Measurements from ENCODE around the gene MYH10.
"Not testable (repeated sequence)": the region's sequence is repeated elsewhere in the genome, so short reads cannot be mapped to it uniquely, and the experiment has no call there.

MYH10 gene

DNA sequence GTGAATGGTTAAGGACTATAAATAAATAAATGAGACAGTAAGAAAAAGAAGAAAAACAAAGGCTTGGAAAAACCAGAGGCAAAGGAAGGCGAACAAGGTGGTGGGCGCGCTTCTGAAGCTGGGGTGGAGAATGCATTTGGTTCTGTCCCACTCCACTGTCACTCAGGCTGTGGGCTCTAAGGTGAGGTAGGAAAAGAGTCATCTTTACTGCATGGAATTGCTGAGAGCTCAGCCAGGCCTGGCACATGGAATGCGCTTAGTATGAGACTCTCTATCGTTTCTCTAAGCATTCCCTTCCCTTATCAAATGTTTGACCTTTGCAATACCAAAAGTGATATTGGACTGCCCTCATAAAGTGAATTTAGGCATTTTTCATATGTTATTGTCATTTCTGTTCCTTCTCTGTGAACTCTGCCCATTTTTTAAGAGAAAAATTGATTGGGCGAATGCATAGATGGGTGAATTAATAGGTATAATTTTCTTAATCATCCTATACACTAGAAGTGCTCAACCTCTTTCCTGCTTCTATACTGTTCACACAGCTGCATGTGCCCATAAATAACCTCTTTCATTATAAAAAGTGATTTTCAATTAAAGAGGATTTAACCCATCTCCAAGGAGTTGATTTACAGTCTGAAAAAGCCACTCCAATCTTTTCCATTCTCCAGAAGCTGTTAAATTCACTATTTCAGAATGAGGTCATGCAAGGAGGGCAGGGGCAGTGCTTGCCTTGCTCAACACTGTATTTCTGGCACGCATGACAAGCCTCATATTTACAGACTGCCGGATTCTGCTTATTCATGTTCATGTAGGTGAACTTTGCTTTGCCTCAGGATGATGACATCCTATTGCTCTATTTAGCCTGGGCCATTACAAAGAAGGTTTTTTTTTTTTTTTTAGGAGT is 87.7 kb downstream of the MYH10 start:
- DNase-seq, result no peak

DNA sequence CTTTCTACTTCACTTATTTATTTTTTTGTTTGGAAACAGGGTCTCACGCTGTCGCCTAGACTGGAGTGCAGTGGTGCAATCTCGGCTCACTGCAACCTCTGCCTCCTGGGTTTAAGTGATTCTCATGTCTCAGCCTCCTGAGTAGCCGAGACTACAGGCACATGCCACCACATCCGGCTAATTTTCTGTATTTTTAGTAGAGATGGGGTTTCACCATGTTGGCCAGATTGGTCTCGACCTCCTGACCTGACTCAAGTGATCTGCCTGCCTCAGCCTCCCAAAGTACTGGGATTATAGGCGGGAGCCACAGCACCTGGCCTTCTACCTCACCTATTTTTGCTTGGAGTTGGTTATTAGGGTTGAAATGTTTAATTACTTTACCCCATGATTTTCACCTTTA is 90.5 kb downstream of the MYH10 start:
- not testable (repeated sequence) for DNase-seq

DNA sequence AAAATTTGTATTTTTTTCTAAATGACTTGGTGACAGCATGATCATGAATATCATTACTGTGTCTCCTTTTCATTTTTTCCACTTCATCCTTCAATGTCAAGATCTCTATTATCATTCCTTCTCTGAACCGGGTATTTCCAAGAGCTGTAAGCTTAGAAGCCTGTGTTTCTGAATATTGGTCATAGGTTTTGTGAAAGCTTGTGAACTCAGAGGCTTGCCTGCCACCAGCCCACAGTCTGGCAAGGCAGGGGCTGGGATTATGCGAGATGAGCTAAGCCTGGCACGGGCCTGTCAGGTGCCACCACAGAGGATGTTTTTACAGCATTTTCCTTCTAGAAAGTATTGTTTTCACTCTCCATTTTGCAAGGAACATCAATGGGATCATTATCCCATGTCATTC is 92.8 kb downstream of the MYH10 start:
- DNase-seq, result no peak

DNA sequence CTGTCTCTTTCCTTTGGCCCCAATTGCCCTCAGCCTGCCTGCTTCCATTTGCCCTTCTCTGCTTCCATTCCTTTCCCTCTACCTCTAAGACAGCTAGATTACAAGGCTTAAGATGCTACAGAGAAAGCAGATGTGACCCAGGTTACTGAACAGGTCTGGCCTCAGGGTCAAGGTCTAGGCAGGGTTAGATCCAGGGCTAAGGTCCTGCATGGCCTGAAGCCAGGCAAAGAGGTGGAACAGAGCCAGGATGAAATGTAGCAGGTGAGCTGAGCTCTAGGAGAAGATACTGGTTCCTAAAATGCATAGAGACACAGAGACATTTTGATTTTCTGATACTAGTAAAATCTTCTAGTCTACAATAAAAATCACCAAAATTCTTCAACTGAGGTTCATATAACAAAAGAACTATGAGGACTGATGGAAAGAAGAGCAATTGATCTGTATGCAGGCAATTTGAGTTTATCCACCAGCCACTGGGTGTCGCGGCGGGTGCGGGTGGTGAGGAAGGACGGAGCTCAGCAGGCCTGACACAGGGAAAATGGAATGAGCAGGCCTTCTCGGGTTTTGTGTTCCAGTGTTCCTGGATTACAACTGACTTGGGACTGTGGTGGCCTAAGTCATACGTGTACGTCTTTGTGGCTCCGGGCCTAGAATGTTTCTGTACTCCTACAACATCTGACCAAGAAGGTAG is 95.9 kb downstream of the MYH10 start:
- no peak for DNase-seq

DNA sequence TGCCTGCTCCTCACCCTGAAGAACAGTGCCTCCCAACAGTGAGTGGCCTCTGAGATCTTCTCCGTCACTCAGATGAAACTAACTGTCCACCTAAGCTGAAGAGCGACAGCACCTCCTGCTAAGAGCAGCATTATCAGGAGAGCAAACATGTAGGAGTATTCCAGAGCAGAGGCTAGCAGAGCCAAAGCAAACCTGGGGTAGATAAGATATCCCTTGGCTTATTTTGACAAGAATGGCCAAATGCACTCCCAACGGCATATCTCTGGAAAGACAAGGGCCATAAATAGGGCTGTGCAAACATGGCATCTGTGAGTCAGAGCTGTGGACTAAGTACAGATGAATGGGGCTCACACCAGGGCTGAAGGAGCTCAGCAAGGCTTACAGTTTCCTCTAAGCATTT is 98.5 kb downstream of the MYH10 start:
- DNase-seq, result no peak

DNA sequence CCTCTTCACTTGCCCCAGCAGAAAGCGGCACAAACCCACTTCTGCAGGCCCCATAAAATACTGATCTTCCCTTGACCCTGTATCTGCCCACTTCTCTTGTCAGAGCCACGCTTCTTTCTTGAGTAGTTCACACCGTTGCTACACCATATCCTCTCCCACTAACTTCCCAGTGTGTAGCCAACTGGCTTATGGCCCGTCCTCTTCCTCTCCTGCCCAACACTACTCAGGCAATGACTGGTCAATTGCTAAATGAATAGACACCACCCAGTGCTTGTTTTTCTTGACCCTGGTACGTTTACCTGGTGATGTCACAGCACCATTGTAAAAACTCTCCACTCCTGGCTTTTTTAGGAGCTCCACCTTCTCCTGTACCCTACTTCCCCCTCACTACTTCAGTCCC is 107.9 kb downstream of the MYH10 start:
- no peak for DNase-seq

GRCh38 chr17:8520981-8521380 is 109.5 kb downstream of the MYH10 start:
- DNase-seq, result no peak

DNA sequence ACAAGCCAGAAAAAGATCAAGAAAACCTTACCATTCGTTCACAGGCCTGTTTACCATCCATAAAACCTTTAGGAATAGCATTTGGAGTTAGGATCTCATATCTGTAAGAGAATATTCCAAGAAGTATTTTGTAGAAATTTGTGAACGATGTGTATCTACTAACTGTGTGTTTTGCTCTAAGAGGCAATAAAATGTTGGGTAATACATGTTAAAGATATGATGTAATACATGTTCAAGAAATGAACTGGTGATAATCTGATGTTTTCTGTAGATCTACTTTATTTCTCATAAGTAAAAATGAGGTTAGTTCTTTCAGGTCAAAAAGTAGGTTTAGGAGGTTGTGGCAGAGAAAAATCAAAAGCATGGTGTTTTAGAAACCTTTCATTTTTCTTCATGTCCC is 111.7 kb downstream of the MYH10 start:
- DNase-seq, result no peak

GRCh38 chr17:8518326-8518725 is 112.2 kb downstream of the MYH10 start:
- no peak for DNase-seq

GRCh38 chr17:8514801-8515200 is 115.7 kb downstream of the MYH10 start:
- DNase-seq, result no peak

DNA sequence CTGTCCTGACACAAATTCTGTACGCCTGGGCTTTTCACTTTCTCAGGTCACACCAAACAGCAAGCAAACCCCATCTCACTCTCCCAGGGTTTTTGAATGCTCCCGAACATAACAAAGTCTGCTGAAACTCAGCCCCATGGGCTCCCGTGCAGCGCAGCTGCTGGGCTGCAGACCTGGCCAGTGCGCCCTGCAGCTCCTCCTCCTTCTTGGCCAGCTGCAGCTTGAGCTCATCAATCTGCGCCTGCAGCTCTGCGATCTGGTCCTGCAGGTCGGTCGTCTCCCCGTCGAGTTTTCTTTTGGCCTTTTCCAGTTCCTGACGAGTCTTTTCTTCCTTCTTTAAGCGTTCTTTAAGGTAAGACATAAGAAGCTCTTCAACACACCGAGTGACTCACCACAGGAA is 124.4 kb downstream of the MYH10 start:
- no peak for DNase-seq

DNA sequence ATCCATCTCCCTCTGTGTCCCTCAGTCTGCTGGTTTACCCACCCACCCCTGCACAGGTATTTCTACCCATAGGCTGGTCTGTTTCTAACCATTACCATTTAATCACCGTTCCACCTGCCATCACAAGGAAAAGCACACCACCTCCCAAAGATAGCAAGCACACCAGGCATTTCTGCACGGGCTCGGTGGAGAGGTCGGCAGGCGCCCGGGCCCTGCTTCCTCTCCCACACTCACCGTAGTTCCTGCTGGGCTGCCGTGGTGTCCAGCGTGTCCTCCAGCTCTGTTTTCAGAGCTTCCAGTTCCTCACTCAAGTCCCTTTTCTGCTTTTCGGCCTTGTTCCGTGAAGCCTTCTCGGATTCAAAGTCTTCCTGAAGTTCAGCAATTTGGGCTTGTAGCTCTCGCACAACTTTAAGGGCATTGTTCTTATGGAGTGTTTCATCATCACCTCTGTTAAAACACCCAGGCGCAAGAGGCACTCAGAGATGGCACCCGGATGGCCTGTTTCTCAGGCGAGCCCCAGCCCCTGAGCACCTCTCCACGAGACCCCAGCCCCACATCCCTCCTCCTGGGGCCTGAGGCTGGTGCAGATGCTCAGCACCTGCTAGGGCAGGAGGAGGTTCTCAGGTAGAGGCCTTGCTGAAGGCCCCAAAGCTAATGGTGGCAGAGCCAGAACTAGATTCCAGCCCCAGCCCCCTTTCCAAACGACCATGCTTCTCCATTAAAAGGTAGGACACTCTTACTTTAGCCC is 125.9 kb downstream of the MYH10 start:
- DNase-seq, result no peak

- peak; percentile 9 for DNase-seq
Measured at GRCh38 chr17:8503807-8504206, 126.7 kb downstream of the MYH10 start.

DNA sequence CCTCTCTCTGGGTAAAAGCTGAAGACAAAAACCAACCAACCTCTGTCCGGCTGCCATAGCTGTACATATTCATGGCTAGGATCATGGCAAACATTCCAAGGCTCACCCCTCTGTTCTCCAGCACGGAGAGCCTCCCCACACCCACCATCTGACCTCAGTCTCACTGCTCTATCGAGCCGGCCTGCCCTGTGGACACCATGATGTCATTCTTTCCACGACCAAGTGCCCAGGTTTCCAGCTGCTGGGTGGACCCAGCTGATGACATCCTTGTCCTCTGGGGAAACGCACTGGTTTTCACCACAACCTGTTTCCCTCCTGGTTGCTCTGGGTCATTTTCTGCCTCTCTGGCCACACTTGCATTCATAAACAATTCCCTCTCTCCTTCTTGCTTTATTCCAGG is 127.2 kb downstream of the MYH10 start:
- no peak for DNase-seq

GRCh38 chr17:8502126-8502525 is 128.4 kb downstream of the MYH10 start:
- DNase-seq, result no peak

GRCh38 chr17:8500609-8501008 is 129.9 kb downstream of the MYH10 start:
- no peak for DNase-seq

GRCh38 chr17:8499614-8500013 is 130.9 kb downstream of the MYH10 start:
- DNase-seq, result no peak

- no peak for DNase-seq
Measured at GRCh38 chr17:8499171-8499570, 131.4 kb downstream of the MYH10 start.

GRCh38 chr17:8496081-8496480 is 134.4 kb downstream of the MYH10 start:
- DNase-seq, result no peak

DNA sequence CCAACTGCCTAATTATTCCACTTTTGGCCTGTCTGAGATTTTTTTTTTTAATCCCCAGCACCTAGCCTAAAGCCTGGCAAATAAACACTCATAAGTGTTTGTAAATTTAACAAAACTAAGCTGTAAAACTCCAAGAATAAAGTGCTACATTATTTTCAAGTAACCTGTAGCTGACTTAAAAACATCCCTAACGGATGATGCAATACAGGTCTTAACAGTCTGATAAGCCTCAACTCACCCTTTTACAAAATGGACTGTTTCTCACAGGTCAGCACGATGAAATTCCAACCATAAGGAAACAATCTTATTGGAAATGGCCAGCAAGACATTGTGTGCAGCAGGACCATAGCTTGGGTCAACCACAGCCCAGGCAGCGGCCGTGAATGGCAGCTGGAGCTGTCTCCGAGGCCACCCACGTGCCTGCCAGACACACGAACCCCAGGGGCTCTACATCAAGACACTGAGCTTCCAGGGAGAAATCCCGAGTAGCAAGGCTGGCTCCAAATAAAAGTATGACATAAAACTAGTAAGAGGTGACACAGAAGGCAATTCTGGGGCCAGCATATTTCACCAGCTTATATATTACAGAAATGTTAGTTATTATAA is 135.9 kb downstream of the MYH10 start:
- no peak for DNase-seq

DNA sequence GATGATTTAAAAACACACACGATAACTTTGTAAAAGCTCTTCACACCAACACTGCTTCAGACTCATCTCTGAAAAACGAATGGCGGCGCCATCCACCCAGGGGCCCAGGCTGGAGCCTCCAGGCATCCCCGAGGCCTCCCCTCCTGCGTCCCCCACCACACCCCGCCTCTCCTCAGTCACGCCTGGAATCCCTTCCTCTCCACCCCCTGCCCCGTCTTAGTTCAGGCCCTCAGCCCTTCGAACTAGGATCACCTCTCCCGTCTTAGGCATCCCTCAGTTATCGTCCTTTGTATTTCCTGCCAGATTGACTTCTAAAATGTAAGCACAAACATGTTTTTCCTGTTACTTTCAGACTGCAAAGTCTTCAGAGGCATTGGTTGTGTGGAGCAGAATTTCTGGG is 136.5 kb downstream of the MYH10 start:
- DNase-seq, result no peak

GRCh38 chr17:8492121-8492520 is 138.4 kb downstream of the MYH10 start:
- no peak for DNase-seq

Data from NCI-H446 treated with DMSO at 0.1 percent for 48 hours (cell line).